NCI-H2196 treated with DMSO at 0.1 percent for 48 hours (cell line): Measurements from ENCODE around the gene ACSM4.
"Not testable (repeated sequence)": the region's sequence is repeated elsewhere in the genome, so short reads cannot be mapped to it uniquely, and the experiment has no call there.

Source experiments
- DNase-seq: peaks from one replicate; lab custom pipeline; 2025; ENCODE audit not compliant: unreplicated experiment; lab: John Stamatoyannopoulos, UW

ACSM4 gene, protein sequence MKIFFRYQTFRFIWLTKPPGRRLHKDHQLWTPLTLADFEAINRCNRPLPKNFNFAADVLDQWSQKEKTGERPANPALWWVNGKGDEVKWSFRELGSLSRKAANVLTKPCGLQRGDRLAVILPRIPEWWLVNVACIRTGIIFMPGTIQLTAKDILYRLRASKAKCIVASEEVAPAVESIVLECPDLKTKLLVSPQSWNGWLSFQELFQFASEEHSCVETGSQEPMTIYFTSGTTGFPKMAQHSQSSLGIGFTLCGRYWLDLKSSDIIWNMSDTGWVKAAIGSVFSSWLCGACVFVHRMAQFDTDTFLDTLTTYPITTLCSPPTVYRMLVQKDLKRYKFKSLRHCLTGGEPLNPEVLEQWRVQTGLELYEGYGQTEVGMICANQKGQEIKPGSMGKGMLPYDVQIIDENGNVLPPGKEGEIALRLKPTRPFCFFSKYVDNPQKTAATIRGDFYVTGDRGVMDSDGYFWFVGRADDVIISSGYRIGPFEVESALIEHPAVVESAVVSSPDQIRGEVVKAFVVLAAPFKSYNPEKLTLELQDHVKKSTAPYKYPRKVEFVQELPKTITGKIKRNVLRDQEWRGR

GRCh38 chr12:7303772-7304171, at the start of gene ACSM4:
ACSM4 (plus strand) TSS chr12:7304072; CDS start chr12:7304332, 260 bp downstream.
- DNase-seq = no peak

- DNase-seq = no peak
Measured at GRCh38 chr12:7259060-7259459, 44.8 kb upstream of the ACSM4 start.

DNA sequence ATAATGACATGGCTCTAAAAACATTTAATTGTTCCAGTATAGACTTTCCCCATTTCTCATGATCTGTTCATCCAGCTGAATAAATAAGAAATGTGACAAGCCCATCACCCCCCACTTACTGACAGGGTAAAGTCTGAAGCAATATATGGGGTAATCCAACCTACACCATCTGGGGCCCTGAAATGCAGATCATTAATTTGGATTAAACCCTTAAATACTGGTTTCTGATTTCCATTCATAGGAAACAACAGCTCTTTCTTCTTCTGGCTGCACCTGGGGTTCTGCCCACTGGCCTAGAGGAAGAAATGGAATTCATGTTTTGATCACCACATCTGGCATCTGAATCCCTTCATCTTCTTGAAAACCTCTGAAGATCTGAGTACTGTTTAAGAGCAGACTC, 39.3 kb upstream of the ACSM4 start:
- DNase-seq = no peak

- DNase-seq = no peak
Measured at GRCh38 chr12:7265251-7265650, 38.6 kb upstream of the ACSM4 start.

- DNase-seq = no peak
Measured at GRCh38 chr12:7269273-7269672, 34.6 kb upstream of the ACSM4 start.

DNA sequence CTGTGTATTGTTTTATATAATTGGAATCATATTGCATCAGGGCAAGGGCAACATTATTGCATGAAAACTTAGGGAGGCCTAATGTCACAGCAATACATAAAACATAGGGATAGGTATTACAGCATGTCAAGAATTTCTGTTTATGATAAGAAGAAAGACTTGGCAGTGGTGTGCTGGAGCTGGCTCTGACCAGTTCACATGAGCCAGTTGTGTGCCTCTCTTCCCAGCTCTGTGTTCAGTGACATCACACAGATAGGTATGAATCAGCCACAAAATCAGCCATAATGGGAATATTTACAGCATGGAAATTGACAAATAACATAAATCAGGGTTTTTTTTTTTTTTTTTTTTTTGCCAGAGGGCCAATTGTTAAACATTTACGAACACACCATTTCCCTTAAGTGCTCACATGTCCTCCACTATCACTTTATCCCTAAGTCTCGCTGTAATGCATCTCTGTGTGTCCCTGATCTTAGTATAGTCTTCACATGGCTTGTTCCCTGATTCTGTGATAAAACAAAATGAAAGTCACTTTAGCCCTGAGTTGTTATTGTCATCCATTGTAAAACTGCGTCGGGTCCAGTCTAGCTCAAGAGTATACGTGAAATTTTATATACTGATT, 31.9 kb upstream of the ACSM4 start:
- DNase-seq = no peak

GRCh38 chr12:7275482-7275881, 28.4 kb upstream of the ACSM4 start:
- DNase-seq = not testable (repeated sequence)

- no peak for DNase-seq
Measured at GRCh38 chr12:7282844-7283243, 21.0 kb upstream of the ACSM4 start.

DNA sequence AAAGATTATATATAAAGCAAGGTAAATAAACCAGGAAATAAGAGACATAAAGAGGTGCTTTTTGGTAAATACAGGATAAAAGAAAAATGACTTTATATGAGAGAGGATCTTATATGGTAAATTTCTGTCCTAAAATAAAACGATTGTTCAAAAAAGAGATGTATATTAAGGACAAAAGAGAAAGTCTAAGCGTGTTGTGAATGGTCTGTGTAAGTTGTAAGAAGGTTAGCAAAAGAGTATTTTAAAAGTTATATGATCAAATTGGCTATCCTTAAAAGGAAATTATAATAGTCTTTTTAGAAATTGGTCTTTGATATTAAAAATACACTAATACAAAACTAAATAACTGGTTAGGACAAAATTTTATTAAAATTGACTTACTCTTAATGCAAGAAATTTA, 14.1 kb upstream of the ACSM4 start:
- DNase-seq = no peak

GRCh38 chr12:7290588-7290987, 13.3 kb upstream of the ACSM4 start:
- not testable (repeated sequence) for DNase-seq

DNA sequence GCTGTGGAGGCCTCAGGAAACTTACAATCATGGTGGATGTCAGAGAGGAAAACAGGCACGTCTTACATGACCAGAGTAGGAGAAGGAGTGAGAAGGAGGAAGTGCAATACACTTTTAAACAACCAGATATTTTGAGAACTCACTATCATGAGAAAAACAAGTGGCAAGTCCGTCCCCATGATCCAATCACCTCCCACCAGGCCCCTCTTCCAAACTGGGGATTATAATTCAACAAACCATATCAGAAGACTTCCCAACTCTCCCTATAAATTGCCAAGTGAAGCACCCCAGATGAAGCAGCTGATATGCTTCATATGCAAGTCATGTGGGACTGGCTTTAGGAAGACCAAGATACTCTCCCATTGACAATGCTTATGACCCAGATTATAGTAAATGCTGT, 11.6 kb upstream of the ACSM4 start:
- DNase-seq = no peak

GRCh38 chr12:7293670-7294069, 10.2 kb upstream of the ACSM4 start:
- DNase-seq = no peak

DNA sequence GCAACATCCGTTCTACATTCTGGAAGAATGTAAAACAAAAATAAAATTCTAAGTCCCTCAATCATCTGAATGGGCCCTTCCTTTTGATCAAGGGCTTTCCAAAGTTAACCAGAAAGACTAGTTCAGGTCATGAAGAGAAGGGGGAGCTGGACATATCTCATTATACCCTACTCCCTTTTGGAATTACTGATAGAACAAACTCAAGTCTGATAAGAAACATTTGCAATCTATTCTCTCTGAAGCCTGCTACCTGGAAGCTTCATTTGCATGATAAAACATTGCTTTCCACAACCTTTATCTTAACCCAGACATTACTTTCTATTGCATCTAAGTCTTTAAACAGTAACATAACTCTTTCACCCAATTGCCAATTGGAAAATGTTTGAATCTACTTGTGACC, 8.3 kb upstream of the ACSM4 start:
- no peak for DNase-seq

DNA sequence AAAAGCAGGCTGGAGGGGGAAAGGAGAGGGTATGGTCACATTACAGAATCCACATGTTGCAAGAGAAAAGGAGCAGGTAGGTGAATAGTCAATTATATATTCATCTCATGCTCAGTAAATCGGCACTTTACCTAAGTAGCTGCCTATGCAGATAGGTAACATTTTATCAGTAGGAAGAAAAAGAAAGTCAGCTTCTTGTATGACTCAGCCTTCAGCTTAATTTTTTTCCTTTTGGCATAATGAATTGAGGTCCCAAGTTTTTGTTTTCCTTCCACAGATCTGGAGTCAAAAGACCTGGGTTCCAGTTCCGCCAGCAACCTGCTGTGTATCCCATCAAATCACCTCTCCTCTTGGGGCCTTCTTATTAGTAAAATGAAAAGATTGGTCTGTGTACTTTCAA, 6.0 kb upstream of the ACSM4 start:
- no peak for DNase-seq

GRCh38 chr12:7302266-7302986, 1.4 kb upstream of the ACSM4 start:
- no peak for DNase-seq

DNA sequence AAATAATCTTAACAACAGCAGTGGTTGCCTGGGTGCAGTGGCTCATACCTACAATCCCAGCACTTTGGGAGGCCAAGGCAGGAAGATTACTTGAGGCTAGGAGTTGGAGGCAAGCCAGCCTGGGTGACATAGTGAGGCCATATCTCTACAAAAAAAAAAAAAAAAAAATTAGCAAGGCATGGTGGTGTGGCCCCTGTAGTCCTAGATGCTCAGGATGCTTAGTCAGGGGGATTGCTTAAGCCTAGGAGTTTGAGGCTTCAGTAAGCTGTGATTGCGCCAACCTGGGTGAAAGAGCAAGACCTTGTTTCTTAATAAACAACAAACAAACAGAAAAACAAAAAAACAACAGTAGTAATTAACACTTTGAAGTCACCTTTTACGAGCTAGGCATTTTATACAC, 642 bp upstream of the ACSM4 start:
- DNase-seq = no peak

GRCh38 chr12:7304456-7304855, 584 bp downstream of the ACSM4 start:
- DNase-seq = no peak

- DNase-seq = no peak
Measured at GRCh38 chr12:7310070-7310469, 6.2 kb downstream of the ACSM4 start.

DNA sequence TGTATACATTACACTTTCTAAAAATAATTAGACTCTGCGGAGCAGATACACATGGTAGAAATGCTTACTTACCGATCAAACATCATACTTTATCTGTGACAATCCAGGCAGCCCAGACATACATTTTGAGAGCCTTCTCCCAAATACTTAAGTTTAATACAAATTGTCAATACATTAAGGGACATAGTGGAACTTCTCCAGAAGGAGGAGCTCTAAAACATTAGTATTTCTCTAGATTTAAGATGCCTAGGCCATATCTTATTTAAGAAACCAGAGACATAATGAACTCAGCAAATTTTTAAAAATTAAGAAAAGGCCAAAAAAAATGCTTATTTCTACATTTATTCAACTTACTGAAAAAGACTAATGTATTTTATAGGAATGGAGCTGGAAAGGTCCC, 16.1 kb downstream of the ACSM4 start:
- no peak for DNase-seq

GRCh38 chr12:7321624-7322023, 17.8 kb downstream of the ACSM4 start:
- no peak for DNase-seq

DNA sequence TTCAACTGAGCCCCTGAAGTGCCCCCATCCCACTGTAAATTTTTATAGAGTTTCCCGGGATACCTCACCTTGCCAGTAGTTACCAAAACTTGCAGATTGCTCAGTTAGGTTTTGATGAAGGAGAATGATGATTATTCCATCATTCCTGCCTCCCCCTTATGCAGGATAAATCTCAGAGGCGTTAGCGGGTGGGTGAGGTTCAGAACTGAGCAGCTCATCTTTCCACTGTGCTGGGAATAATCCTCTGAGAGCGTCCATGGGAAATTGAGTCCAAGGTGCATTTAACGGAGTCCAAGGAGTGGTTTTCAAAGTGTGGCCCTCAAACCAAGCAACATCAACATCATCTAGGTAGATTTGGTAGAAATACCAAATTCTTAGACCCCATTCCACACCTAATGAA, 18.7 kb downstream of the ACSM4 start:
- DNase-seq = no peak

GRCh38 chr12:7324176-7324575, 20.3 kb downstream of the ACSM4 start:
- no peak for DNase-seq
